OCI-LY3 (cell line): Measurements from ENCODE around the gene NOL3.

Source experiments
- CTCF ChIP-seq: fragments of 200-600, 300-600 bp; sonication (generic); IDR thresholded peaks from 2 replicates; pipeline ENCODE4 v1.5.1; 2014; ENCODE audit warnings: antibody characterized with exemption, low read length, low read depth
- EZH2phosphoT487 ChIP-seq: fragments of 200-600 bp; shearing (Covaris generic); IDR thresholded peaks from 2 replicates; pipeline ENCODE4 v1.6.1; 2018; ENCODE audit warnings: antibody characterized with exemption, mixed run types, low read depth

- TF ChIP-seq CTCF (no peak), EZH2phosphoT487 (no peak)
Observed at GRCh38 chr16:67192781-67193361, 22.5 kb downstream of the NOL3 start.
